ENCODE data around the gene DNAJC4.

The DNAJC4 gene

DNA sequence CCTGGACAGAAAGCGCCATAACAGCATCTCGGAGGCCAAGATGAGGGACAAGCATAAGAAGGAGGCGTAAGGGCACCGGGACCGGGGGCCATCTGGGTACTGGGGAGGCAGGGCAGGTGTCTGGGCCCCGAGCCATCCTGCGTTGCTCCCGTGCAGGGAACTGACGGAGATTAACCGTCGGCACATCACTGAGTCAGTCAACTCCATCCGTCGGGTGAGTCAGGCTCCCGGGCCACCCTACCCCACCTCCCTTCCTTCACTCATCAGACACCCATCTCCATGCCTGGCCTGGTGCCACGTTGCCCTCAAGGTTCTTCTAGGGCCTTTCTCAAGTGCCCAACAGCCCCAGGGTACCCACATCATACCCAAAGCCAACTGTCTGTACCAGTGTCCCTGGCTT, 36.0 kb downstream of the DNAJC4 start:
- H3K9me2 ChIP-seq (replicated peaks; ENCODE audit: insufficient read depth, low read length) = no peaks in the 10 kb centered on the region
- 0 out of 2 replicates have a peak, but pooled peaks cover 6% of the 10 kb centered on the region for H3K79me2 ChIP-seq (ENCODE audit: insufficient read depth, low read length)
- no peak overlapping the region for H3K9ac ChIP-seq (ENCODE audit: low read length)
- no peak overlapping the region for H2AFZ ChIP-seq (ENCODE audit: low read depth, low read length, severe bottlenecking)
- H3K9me3 ChIP-seq (ENCODE audit: insufficient read depth, low read length) = no peaks in the 10 kb centered on the region
- peaks cover 6% of the 10 kb centered on the region; the same call in 1 of the 2 replicates for H3F3A ChIP-seq (ENCODE audit: insufficient read depth)
- no peaks in the 10 kb centered on the region for H4K20me1 ChIP-seq (ENCODE audit: low read depth, low read length)
- no peak overlapping the region for H3K4me3 ChIP-seq (ENCODE audit: insufficient read depth, low read length, poor library complexity, severe bottlenecking)
- no peak for TF ChIP-seq EZH2phosphoT487 (conservative IDR thresholded peaks at IDR 0.05; ENCODE audit: low read length)
- TF ChIP-seq, protein P1, sequence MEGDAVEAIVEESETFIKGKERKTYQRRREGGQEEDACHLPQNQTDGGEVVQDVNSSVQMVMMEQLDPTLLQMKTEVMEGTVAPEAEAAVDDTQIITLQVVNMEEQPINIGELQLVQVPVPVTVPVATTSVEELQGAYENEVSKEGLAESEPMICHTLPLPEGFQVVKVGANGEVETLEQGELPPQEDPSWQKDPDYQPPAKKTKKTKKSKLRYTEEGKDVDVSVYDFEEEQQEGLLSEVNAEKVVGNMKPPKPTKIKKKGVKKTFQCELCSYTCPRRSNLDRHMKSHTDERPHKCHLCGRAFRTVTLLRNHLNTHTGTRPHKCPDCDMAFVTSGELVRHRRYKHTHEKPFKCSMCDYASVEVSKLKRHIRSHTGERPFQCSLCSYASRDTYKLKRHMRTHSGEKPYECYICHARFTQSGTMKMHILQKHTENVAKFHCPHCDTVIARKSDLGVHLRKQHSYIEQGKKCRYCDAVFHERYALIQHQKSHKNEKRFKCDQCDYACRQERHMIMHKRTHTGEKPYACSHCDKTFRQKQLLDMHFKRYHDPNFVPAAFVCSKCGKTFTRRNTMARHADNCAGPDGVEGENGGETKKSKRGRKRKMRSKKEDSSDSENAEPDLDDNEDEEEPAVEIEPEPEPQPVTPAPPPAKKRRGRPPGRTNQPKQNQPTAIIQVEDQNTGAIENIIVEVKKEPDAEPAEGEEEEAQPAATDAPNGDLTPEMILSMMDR (IDR thresholded peaks at IDR 0.05; ENCODE audit: insufficient read depth, low read length, poor library complexity, severe bottlenecking) = no peak
- no peaks in the 10 kb centered on the region for H3K27me3 ChIP-seq (ENCODE audit: low read length)
- H3K4me2 ChIP-seq (ENCODE audit: low read depth, low read length, poor library complexity, severe bottlenecking) = no peak overlapping the region
- H3K36me3 ChIP-seq (ENCODE audit: low read length) = no peaks in the 10 kb centered on the region
- H3K27ac ChIP-seq (ENCODE audit: low read depth, low read length) = no peak overlapping the region

DNA sequence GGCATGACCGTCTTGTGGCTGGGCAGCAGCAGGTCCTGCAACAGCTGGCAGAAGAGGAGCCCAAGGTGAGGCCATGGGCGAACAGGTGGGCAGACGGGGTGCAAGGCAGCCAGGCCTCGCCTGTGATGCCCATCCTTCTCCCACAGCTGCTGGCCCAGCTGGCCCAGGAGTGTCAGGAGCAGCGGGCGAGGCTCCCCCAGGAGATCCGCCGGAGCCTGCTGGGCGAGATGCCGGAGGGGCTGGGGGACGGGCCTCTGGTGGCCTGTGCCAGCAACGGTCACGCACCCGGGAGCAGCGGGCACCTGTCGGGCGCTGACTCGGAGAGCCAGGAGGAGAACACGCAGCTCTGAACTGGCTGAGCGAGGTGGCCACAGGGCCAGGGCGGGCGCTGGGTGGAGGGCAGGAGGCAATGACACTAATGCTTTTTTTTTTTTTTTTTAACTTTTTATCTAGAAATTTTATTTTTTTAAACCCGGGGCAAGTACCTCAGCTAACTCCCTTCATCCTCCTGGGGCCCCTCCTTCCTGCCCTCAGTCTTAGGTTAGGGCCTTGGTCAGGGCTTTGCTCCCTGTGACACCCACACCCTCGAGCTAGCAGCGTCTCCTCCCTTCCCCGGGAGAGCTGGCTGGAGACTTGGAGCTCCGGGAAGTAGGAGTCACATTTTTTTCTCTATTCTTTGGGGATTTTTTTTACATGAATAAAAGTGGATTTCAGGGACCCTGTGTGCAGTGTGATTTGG, 37.0 kb downstream of the DNAJC4 start:
- Histone ChIP-seq H3K4me3 (ENCODE audit: insufficient read depth, low read length, poor library complexity, severe bottlenecking) (no peak overlapping the region), H3K4me2 (ENCODE audit: low read depth, low read length, poor library complexity, severe bottlenecking) (no peak overlapping the region), H3K27ac (ENCODE audit: low read depth, low read length) (no peak overlapping the region)

DNA sequence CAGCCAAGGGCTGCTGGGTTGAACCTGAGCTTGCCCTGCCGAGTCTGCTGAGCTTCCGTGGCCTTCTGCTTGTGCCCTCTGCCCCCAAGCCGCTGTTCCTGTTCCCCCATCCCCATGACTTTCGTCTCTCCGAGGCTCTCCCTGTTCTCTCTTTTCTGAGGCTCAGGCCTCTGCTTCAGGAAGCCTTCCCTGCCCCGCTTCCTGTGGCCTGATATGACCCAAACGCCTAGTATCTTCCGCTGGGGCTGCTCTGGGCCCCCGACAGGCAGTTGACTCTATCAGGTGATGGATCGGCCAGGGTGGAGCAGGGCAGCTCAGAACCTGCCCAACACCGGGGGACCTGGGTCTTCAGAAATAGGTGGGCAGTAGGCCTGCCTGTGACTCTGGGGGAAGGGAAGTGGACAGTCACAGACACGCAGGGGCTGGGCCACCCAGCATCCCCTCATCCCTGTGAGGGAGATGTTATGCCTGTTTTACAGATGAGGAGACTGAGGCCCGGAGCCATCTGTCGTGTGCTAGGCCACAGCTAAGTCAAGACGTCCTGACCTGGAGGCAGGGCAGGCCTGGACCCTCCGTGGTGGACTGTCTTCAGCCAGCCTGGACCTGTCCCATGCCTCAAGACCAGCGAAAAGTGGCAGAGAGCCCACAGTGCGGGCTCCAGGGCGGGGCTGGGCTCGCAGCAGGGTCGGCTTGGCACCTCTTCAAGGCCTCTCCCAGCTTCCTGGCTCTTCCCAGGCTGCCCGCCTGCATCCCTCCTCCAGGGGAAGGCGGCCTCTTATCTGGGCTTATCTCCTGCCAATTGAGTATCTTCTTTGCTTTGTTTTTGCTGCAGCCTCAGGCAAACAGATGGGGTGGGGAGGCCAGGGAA, 37.9 kb downstream of the DNAJC4 start:
- H3F3A ChIP-seq (ENCODE audit: insufficient read depth) = peaks cover 15% of the 10 kb centered on the region; the same call in 1 of the 2 replicates
- peak overlapping the region; percentile 92 for H3K9ac ChIP-seq (ENCODE audit: low read length)
- H3K9me3 ChIP-seq (ENCODE audit: insufficient read depth, low read length) = no peaks in the 10 kb centered on the region
- H2AFZ ChIP-seq (ENCODE audit: low read depth, low read length, severe bottlenecking) = no peak overlapping the region
- H4K20me1 ChIP-seq (ENCODE audit: low read depth, low read length) = no peaks in the 10 kb centered on the region
- H3K4me3 ChIP-seq (ENCODE audit: insufficient read depth, low read length, poor library complexity, severe bottlenecking) = peak overlapping the region; percentile 84
- H3K36me3 ChIP-seq (ENCODE audit: low read length) = no peaks in the 10 kb centered on the region
- 0 out of 2 replicates have a peak, but pooled peaks cover 6% of the 10 kb centered on the region for H3K79me2 ChIP-seq (ENCODE audit: insufficient read depth, low read length)
- peak overlapping the region; percentile 91 for H3K4me2 ChIP-seq (ENCODE audit: low read depth, low read length, poor library complexity, severe bottlenecking)
- TF ChIP-seq, protein P1 (IDR thresholded peaks at IDR 0.05; ENCODE audit: insufficient read depth, low read length, poor library complexity, severe bottlenecking) = no peak
- TF ChIP-seq EZH2phosphoT487 (conservative IDR thresholded peaks at IDR 0.05; ENCODE audit: low read length) = no peak
- H3K27me3 ChIP-seq (ENCODE audit: low read length) = no peaks in the 10 kb centered on the region
- peak overlapping the region; percentile 88 for H3K27ac ChIP-seq (ENCODE audit: low read depth, low read length)
- no peaks in the 10 kb centered on the region for H3K9me2 ChIP-seq (replicated peaks; ENCODE audit: insufficient read depth, low read length)

More for the DNA sequence above, 37.0 kb downstream of the DNAJC4 start:
- H3K9me2 ChIP-seq (replicated peaks; ENCODE audit: insufficient read depth, low read length) = no peaks in the 10 kb centered on the region
- no peaks in the 10 kb centered on the region for H4K20me1 ChIP-seq (ENCODE audit: low read depth, low read length)
- no peaks in the 10 kb centered on the region for H3K9me3 ChIP-seq (ENCODE audit: insufficient read depth, low read length)
- H3K79me2 ChIP-seq (ENCODE audit: insufficient read depth, low read length) = 0 out of 2 replicates have a peak, but pooled peaks cover 6% of the 10 kb centered on the region
- no peaks in the 10 kb centered on the region for H3K36me3 ChIP-seq (ENCODE audit: low read length)
- no peaks in the 10 kb centered on the region for H3K27me3 ChIP-seq (ENCODE audit: low read length)
- H3F3A ChIP-seq (ENCODE audit: insufficient read depth) = peaks cover 13% of the 10 kb centered on the region; the same call in 1 of the 2 replicates
- no peak overlapping the region for H3K9ac ChIP-seq (ENCODE audit: low read length)
- no peak overlapping the region for H2AFZ ChIP-seq (ENCODE audit: low read depth, low read length, severe bottlenecking)
- TF ChIP-seq EZH2phosphoT487 (conservative IDR thresholded peaks at IDR 0.05; ENCODE audit: low read length) = no peak
- TF ChIP-seq, protein P1 (IDR thresholded peaks at IDR 0.05; ENCODE audit: insufficient read depth, low read length, poor library complexity, severe bottlenecking) = no peak

Data from SU-DHL-6 (cell line).